Osteoblast (primary cell): ENCODE results near the gene DISP1. TPM values are rescaled to one million over a fixed set of nuclear protein-coding genes. Genes with fewer than 3 reads are reported as not detected.

ENCODE experiments used
- DNase-seq: peaks from one replicate; pipeline ENCODE4 v3.0.0; 2011; ENCODE audit warnings: low spot score, mixed read lengths; ENCODE audit not compliant: insufficient read length; ENCODE audit errors: missing footprints
- H2AFZ ChIP-seq: 2 replicates; pipeline ENCODE4 v1.6.0; 2011; ENCODE audit warnings: mild to moderate bottlenecking, low read length
- H3K27ac ChIP-seq: 2 replicates; pipeline ENCODE4 v1.5.1; 2011; ENCODE audit warnings: mild to moderate bottlenecking, low read depth, low read length, moderate library complexity
- H3K27me3 ChIP-seq: 2 replicates; pipeline ENCODE4 v1.6.0; 2012; ENCODE audit warnings: mild to moderate bottlenecking, control low read depth, inconsistent platforms, low read length, moderate library complexity; ENCODE audit not compliant: insufficient read depth
- H3K36me3 ChIP-seq: 2 replicates; pipeline ENCODE4 v1.5.1; 2011; ENCODE audit warnings: mild to moderate bottlenecking, low read length, control low read depth, moderate library complexity; ENCODE audit not compliant: insufficient read depth
- H3K4me1 ChIP-seq: 2 replicates; pipeline ENCODE4 v1.5.1; 2011; ENCODE audit warnings: mild to moderate bottlenecking, low read length, control low read depth, moderate library complexity; ENCODE audit not compliant: insufficient read depth
- H3K4me2 ChIP-seq: 2 replicates; pipeline ENCODE4 v1.6.0; 2011; ENCODE audit warnings: mild to moderate bottlenecking, low read length; ENCODE audit not compliant: insufficient read depth
- H3K4me3 ChIP-seq: fragments of 200-600 bp; sonication (generic); 3 replicates; pipeline ENCODE4 v1.5.1; 2012; ENCODE audit warnings: mild to moderate bottlenecking, low read length, inconsistent platforms; ENCODE audit not compliant: insufficient read depth
- H3K79me2 ChIP-seq: 2 replicates; pipeline ENCODE4 v1.6.0; 2012; ENCODE audit warnings: mild to moderate bottlenecking, low read length, control low read depth, inconsistent platforms; ENCODE audit not compliant: insufficient read depth
- H3K9me3 ChIP-seq: 2 replicates; pipeline ENCODE4 v1.5.1; 2011; ENCODE audit warnings: low read depth, low read length, control low read depth
- H4K20me1 ChIP-seq: 2 replicates; pipeline ENCODE4 v1.6.0; 2012; ENCODE audit warnings: mild to moderate bottlenecking, low read length, control low read depth; ENCODE audit not compliant: insufficient read depth
- total RNA-seq: library from RNA; depleted of rRNA; stranded (reverse); fragments of >200 nt; gene quantifications from 2 replicates; pipeline ENCODE4 v1.2.3, GENCODE V29; 2012
- TF ChIP-seq, protein P1 (sequence below): IDR thresholded peaks from 2 replicates; pipeline ENCODE4 v1.5.1; 2011; ENCODE audit warnings: mild to moderate bottlenecking, low read depth, low read length, moderate library complexity; ENCODE audit errors: extremely low read depth

The DISP1 gene
- total RNA-seq, 1 donor: 4.3 TPM

DNA sequence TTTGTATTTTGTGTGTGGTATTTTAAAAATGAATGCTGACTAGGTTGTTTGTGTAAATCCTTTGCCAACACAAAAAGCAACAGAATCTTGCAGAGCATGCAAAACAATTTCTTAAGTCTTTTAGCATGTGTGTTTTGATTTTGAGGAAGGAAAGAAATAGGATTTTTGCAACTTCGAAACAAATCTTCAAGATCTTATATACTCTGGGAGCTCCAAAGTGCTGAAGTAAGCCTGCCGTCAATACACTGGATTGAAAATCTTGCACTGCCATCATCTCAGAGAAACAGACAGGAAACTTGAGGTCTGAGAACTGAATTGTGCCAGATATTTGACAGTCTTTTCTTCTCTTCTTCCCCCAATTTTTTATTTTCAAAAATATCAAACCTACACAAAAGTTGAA lies 29.3 kb upstream of the DISP1 start:
- no peaks in the 10 kb centered on the region for H3K4me1 ChIP-seq
- no peak overlapping the region for H3K4me2 ChIP-seq
- H3K36me3 ChIP-seq: no peaks in the 10 kb centered on the region
- no peaks in the 10 kb centered on the region for H3K79me2 ChIP-seq
- H3K9me3 ChIP-seq: no peaks in the 10 kb centered on the region
- peaks cover 28% of the 10 kb centered on the region for H3K27me3 ChIP-seq
- no peak overlapping the region for H2AFZ ChIP-seq
- no peak for DNase-seq
- TF ChIP-seq, protein P1, sequence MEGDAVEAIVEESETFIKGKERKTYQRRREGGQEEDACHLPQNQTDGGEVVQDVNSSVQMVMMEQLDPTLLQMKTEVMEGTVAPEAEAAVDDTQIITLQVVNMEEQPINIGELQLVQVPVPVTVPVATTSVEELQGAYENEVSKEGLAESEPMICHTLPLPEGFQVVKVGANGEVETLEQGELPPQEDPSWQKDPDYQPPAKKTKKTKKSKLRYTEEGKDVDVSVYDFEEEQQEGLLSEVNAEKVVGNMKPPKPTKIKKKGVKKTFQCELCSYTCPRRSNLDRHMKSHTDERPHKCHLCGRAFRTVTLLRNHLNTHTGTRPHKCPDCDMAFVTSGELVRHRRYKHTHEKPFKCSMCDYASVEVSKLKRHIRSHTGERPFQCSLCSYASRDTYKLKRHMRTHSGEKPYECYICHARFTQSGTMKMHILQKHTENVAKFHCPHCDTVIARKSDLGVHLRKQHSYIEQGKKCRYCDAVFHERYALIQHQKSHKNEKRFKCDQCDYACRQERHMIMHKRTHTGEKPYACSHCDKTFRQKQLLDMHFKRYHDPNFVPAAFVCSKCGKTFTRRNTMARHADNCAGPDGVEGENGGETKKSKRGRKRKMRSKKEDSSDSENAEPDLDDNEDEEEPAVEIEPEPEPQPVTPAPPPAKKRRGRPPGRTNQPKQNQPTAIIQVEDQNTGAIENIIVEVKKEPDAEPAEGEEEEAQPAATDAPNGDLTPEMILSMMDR: no peak
- no peak overlapping the region for H3K4me3 ChIP-seq
- H4K20me1 ChIP-seq: no peaks in the 10 kb centered on the region
- no peak overlapping the region for H3K27ac ChIP-seq

DNA sequence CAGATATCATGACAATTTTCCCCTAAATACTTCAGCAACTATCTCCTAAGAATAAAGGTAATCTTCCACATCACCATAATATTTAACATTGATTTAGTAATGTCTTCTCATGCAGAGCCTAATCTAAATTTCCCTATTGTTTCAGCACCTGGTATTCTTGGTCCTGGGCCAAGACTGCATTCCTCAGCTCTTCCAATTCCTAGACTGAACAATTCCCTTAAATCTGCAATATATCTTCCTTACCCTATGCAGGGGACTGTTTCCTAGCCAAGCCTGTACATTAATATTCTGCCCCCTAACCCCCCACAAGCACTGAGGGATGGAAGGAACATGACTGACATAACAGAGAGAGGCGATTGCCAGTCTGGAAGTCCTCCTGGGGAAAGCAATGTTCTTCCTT lies 28.7 kb upstream of the DISP1 start:
- no peak for DNase-seq
- Histone ChIP-seq H3K4me3 (no peak overlapping the region), H3K9me3 (no peaks in the 10 kb centered on the region), H3K79me2 (no peaks in the 10 kb centered on the region), H3K27ac (no peak overlapping the region), H4K20me1 (no peaks in the 10 kb centered on the region), H3K27me3 (peaks cover 28% of the 10 kb centered on the region), H3K4me2 (no peak overlapping the region), H3K36me3 (no peaks in the 10 kb centered on the region), H2AFZ (no peak overlapping the region), H3K4me1 (no peaks in the 10 kb centered on the region)
- TF ChIP-seq, protein P1: no peak

DNA sequence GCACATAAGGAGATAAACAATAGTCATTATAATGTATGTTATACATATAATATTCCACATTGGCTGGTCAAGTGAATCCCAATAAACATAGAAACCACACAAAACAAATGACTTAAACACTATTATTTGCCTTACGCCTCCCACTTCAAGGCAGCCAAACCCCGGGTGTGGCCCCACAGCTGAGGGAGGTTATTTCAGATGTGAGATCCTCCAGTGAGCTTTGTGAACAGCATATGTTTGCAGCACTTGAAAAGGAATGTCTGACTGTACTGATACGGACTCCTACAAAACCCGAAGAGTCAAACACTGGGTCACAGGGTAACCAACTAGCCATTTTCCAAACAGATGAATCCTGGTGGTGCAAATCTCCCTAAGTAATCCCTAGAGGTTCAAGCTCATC lies 27.1 kb upstream of the DISP1 start:
- no peaks in the 10 kb centered on the region for H3K79me2 ChIP-seq
- no peak for DNase-seq
- no peak overlapping the region for H3K27ac ChIP-seq
- no peak overlapping the region for H3K4me2 ChIP-seq
- H3K27me3 ChIP-seq: peaks cover 28% of the 10 kb centered on the region
- TF ChIP-seq, protein P1: no peak
- H4K20me1 ChIP-seq: no peaks in the 10 kb centered on the region
- no peaks in the 10 kb centered on the region for H3K4me1 ChIP-seq
- no peaks in the 10 kb centered on the region for H3K9me3 ChIP-seq
- no peak overlapping the region for H3K4me3 ChIP-seq
- no peaks in the 10 kb centered on the region for H3K36me3 ChIP-seq
- H2AFZ ChIP-seq: no peak overlapping the region

DNA sequence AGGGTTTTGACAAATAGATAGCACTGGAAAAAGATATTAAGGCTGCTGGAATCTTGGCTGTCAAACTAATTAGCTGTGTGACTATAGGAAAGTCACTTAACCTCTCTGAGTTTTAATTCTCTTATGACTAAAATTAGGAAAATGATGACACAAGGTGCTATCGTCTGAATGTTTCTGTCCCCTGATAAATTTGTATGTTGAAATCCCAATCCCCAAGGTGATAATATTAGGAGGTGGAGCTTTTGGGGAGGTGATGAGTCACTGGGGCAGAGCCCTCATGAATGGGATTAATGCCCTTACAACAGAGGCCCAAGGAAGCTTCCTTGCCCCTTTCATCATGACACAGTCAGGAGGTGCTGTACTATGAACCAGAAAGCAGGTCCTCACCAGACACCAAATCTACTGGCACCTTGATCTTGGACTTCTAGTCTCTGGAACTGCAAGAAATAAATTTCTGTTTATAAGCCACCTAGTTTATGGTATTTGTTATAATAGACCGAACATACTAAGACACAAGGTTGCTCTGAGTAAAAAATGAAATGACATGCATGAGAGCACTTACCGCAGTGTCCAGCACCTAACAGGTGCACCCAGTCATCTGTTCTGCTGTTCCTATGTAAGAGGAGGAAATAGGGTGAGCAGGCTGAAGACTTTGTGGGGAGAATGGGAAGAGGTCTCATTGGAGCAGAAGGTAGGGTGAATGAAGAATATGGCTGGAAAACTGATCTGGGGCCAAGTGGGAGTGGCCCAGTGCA lies 26.3 kb upstream of the DISP1 start:
- H3K36me3 ChIP-seq: no peaks in the 10 kb centered on the region
- H3K27ac ChIP-seq: no peak overlapping the region
- DNase-seq: no peak
- H4K20me1 ChIP-seq: no peaks in the 10 kb centered on the region
- H3K4me1 ChIP-seq: no peaks in the 10 kb centered on the region
- H3K4me3 ChIP-seq: no peak overlapping the region
- no peak overlapping the region for H3K4me2 ChIP-seq
- no peaks in the 10 kb centered on the region for H3K79me2 ChIP-seq
- H3K27me3 ChIP-seq: peaks cover 31% of the 10 kb centered on the region
- no peak overlapping the region for H2AFZ ChIP-seq
- no peaks in the 10 kb centered on the region for H3K9me3 ChIP-seq
- TF ChIP-seq, protein P1: no peak
